ENCODE measurements around the gene KDSR. TPM values are rescaled to one million over a fixed set of nuclear protein-coding genes. Genes with fewer than 3 reads are reported as not detected.

KDSR gene
- total RNA-seq, 1 donor from 2014 or later = 50.2 TPM

- no peak overlapping the region for H3K27ac Mint-ChIP-seq
These were observed 82.7 kb downstream of the KDSR start for GRCh38 chr18:63284173-63284799.

GRCh38 chr18:63283305-63284094, 83.5 kb downstream of the KDSR start:
- no peak for TF ChIP-seq CTCF (conservative IDR thresholded peaks at IDR 0.05)
- Mint-ChIP-seq H3K4me3 (no peak overlapping the region), H3K36me3 (peaks cover 18% of the 10 kb centered on the region), H3K27ac (no peak overlapping the region), H3K9me3 (no peaks in the 10 kb centered on the region), H3K27me3 (no peaks in the 10 kb centered on the region), H3K4me1 (ENCODE audit: unreplicated experiment) (peaks cover 7% of the 10 kb centered on the region)
- no peak for DNase-seq (ENCODE audit: extremely low spot score, unreplicated experiment)

More at GRCh38 chr18:63284173-63284799, 82.7 kb downstream of the KDSR start:
- H3K27me3 Mint-ChIP-seq = no peaks in the 10 kb centered on the region
- H3K4me3 Mint-ChIP-seq = no peak overlapping the region
- DNase-seq (ENCODE audit: extremely low spot score, unreplicated experiment) = no peak
- H3K9me3 Mint-ChIP-seq = no peaks in the 10 kb centered on the region
- TF ChIP-seq CTCF (conservative IDR thresholded peaks at IDR 0.05) = no peak
- H3K4me1 Mint-ChIP-seq (ENCODE audit: unreplicated experiment) = peaks cover 7% of the 10 kb centered on the region
- H3K36me3 Mint-ChIP-seq = peaks cover 13% of the 10 kb centered on the region

GRCh38 chr18:63282793-63283192, 84.2 kb downstream of the KDSR start:
- H3K9me3 Mint-ChIP-seq = no peaks in the 10 kb centered on the region
- peaks cover 7% of the 10 kb centered on the region for H3K4me1 Mint-ChIP-seq (ENCODE audit: unreplicated experiment)
- H3K36me3 Mint-ChIP-seq = peaks cover 20% of the 10 kb centered on the region
- H3K4me3 Mint-ChIP-seq = no peak overlapping the region
- no peak for DNase-seq (ENCODE audit: extremely low spot score, unreplicated experiment)
- TF ChIP-seq CTCF (conservative IDR thresholded peaks at IDR 0.05) = no peak
- no peak overlapping the region for H3K27ac Mint-ChIP-seq
- H3K27me3 Mint-ChIP-seq = no peaks in the 10 kb centered on the region

Other genes starting within 250 kb of the KDSR start
- gene BCL2, start 47.4 kb downstream of the KDSR start, total RNA-seq (ENCODE audit: low replicate concordance) = 16.5 and 21.9 TPM in 2 replicates
- 57.2 and 119 TPM in 2 replicates for gene VPS4B, start 55.3 kb upstream of the KDSR start, total RNA-seq (ENCODE audit: low replicate concordance)
- 1.4 and 7.5 TPM in 2 replicates for gene SERPINB5, start 109.8 kb upstream of the KDSR start, total RNA-seq (ENCODE audit: low replicate concordance)
- 15.5 and 22.3 TPM in 2 replicates for gene SERPINB12, start 175.2 kb upstream of the KDSR start, total RNA-seq (ENCODE audit: low replicate concordance)
- 3.7 and 5.9 TPM in 2 replicates for gene SERPINB13, start 220.1 kb upstream of the KDSR start, total RNA-seq (ENCODE audit: low replicate concordance)

All from type B pancreatic cell (in vitro differentiated cells).